Measurements from ENCODE around the gene PROK2.

- TF ChIP-seq, protein P1, sequence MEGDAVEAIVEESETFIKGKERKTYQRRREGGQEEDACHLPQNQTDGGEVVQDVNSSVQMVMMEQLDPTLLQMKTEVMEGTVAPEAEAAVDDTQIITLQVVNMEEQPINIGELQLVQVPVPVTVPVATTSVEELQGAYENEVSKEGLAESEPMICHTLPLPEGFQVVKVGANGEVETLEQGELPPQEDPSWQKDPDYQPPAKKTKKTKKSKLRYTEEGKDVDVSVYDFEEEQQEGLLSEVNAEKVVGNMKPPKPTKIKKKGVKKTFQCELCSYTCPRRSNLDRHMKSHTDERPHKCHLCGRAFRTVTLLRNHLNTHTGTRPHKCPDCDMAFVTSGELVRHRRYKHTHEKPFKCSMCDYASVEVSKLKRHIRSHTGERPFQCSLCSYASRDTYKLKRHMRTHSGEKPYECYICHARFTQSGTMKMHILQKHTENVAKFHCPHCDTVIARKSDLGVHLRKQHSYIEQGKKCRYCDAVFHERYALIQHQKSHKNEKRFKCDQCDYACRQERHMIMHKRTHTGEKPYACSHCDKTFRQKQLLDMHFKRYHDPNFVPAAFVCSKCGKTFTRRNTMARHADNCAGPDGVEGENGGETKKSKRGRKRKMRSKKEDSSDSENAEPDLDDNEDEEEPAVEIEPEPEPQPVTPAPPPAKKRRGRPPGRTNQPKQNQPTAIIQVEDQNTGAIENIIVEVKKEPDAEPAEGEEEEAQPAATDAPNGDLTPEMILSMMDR (IDR thresholded peaks at IDR 0.05 in 8 of 11, conservative IDR thresholded peaks at IDR 0.05 in 3 of 11): no peak
- TF ChIP-seq POLR2A (IDR thresholded peaks at IDR 0.05) (no peak), POLR2AphosphoS5 (IDR thresholded peaks at IDR 0.05) (no peak)
Observed at GRCh38 chr3:71810056-71810455, 25.1 kb upstream of the PROK2 start.

All from spleen (tissue), 7 donors.